IPS DF 6.9 (cell line): Measurements from ENCODE around the gene PODNL1.

Experiments
- DNase-seq: peaks from one replicate; pipeline ENCODE4 v3.0.0-alpha.2; 2013; ENCODE audit warnings: low read depth, low spot score
- H3K27ac ChIP-seq: one replicate; pipeline ENCODE4 v1.5.1; 2013; ENCODE audit warnings: low read length, control low read depth
- H3K27me3 ChIP-seq: 2 replicates; pipeline ENCODE4 v1.6.1; 2013; ENCODE audit warnings: mild to moderate bottlenecking, low read length; ENCODE audit not compliant: control insufficient read depth, insufficient read depth
- H3K36me3 ChIP-seq: 2 replicates; pipeline ENCODE4 v1.6.1; 2013; ENCODE audit warnings: low read length; ENCODE audit not compliant: control insufficient read depth, insufficient read depth
- H3K4me1 ChIP-seq: 2 replicates; pipeline ENCODE4 v1.6.1; 2013; ENCODE audit warnings: low read length; ENCODE audit not compliant: control insufficient read depth, insufficient read depth
- H3K4me3 ChIP-seq: 2 replicates; pipeline ENCODE4 v1.5.1; 2013; ENCODE audit warnings: mild to moderate bottlenecking, low read length
- H3K9me3 ChIP-seq: 2 replicates; pipeline ENCODE4 v1.6.1; 2013; ENCODE audit warnings: low read length, inconsistent platforms; ENCODE audit not compliant: control insufficient read depth, insufficient read depth
- WGBS: extraction: QIAGEN DNeasy Blood & Tissue Kit; methylation state at CpG from one replicate; pipeline ENCODE4 v1.1.7; 2013; ENCODE audit warnings: mixed read lengths, missing lambda C conversion rate; ENCODE audit not compliant: insufficient read length, insufficient coverage; 5-methylcytosine and 5-hydroxymethylcytosine counted together

Gene PODNL1

GRCh38 chr19:13937479-13938300, 527 bp downstream of the PODNL1 start:
- H3K36me3 ChIP-seq: peaks cover 2% of the 10 kb centered on the region; the same call in 1 of the 2 replicates
- DNase-seq: no peak
- H3K9me3 ChIP-seq: no peaks in the 10 kb centered on the region
- 100% methylated on average over 1 of the region's 29 CpGs for WGBS
- 0 out of 2 replicates have a peak, but pooled peaks cover 1% of the 10 kb centered on the region for H3K27me3 ChIP-seq
- peaks cover 12% of the 10 kb centered on the region for H3K4me1 ChIP-seq
- H3K4me3 ChIP-seq: no peak overlapping the region
- no peak overlapping the region for H3K27ac ChIP-seq

GRCh38 chr19:13935765-13936510, 2.3 kb downstream of the PODNL1 start:
- no peak for DNase-seq
- Histone ChIP-seq H3K27me3 (no peaks in the 10 kb centered on the region), H3K9me3 (no peaks in the 10 kb centered on the region), H3K36me3 (no peaks in the 10 kb centered on the region), H3K27ac (no peak overlapping the region), H3K4me1 (peaks cover 12% of the 10 kb centered on the region), H3K4me3 (no peak overlapping the region)
- WGBS: no CpG with 5 or more reads among the region's 22 CpGs

- no CpG with 5 or more reads among the region's 2 CpGs for WGBS
Observed at GRCh38 chr19:13934785-13935109, 3.5 kb downstream of the PODNL1 start.

GRCh38 chr19:13932911-13933393, 5.3 kb downstream of the PODNL1 start:
- Histone ChIP-seq H3K36me3 (peaks cover 7% of the 10 kb centered on the region; the same call in 1 of the 2 replicates), H3K27me3 (no peaks in the 10 kb centered on the region), H3K4me3 (no peak overlapping the region), H3K27ac (no peak overlapping the region), H3K9me3 (no peaks in the 10 kb centered on the region), H3K4me1 (peaks cover 10% of the 10 kb centered on the region; the same call in 1 of the 2 replicates)
- WGBS: no CpG with 5 or more reads among the region's 42 CpGs
- DNase-seq: no peak

More at GRCh38 chr19:13934785-13935109, 3.5 kb downstream of the PODNL1 start:
- Histone ChIP-seq H3K4me1 (peaks cover 12% of the 10 kb centered on the region), H3K27me3 (no peaks in the 10 kb centered on the region), H3K27ac (no peak overlapping the region), H3K9me3 (no peaks in the 10 kb centered on the region), H3K36me3 (peaks cover 3% of the 10 kb centered on the region; the same call in 1 of the 2 replicates), H3K4me3 (no peak overlapping the region)
- DNase-seq: no peak

GRCh38 chr19:13932149-13932637, 6.0 kb downstream of the PODNL1 start:
- H3K27me3 ChIP-seq: no peaks in the 10 kb centered on the region
- no peak for DNase-seq
- no peak overlapping the region for H3K27ac ChIP-seq
- peaks cover 11% of the 10 kb centered on the region; the same call in 1 of the 2 replicates for H3K36me3 ChIP-seq
- no peaks in the 10 kb centered on the region for H3K9me3 ChIP-seq
- H3K4me3 ChIP-seq: no peak overlapping the region
- H3K4me1 ChIP-seq: peaks cover 5% of the 10 kb centered on the region; the same call in 1 of the 2 replicates
- no CpG with 5 or more reads among the region's 6 CpGs for WGBS

- H3K36me3 ChIP-seq: peaks cover 15% of the 10 kb centered on the region
- peaks cover 5% of the 10 kb centered on the region; the same call in 1 of the 2 replicates for H3K4me1 ChIP-seq
- WGBS: no CpG with 5 or more reads among the region's 30 CpGs
- H3K4me3 ChIP-seq: no peak overlapping the region
- no peaks in the 10 kb centered on the region for H3K27me3 ChIP-seq
- no peak overlapping the region for H3K27ac ChIP-seq
- H3K9me3 ChIP-seq: no peaks in the 10 kb centered on the region
- DNase-seq: no peak
Observed at GRCh38 chr19:13931391-13932148, 6.6 kb downstream of the PODNL1 start.

- no CpG with 5 or more reads among the region's 17 CpGs for whole genome bisulfite sequencing
Observed at GRCh38 chr19:13930402-13930801, 7.8 kb downstream of the PODNL1 start.

GRCh38 chr19:13929956-13930355, 8.3 kb downstream of the PODNL1 start:
- no peaks in the 10 kb centered on the region for H3K27me3 ChIP-seq
- no CpG with 5 or more reads among the region's 17 CpGs for WGBS
- no peak overlapping the region for H3K4me3 ChIP-seq
- H3K4me1 ChIP-seq: no peaks in the 10 kb centered on the region; the same call in 1 of the 2 replicates
- H3K9me3 ChIP-seq: no peaks in the 10 kb centered on the region
- no peak for DNase-seq
- H3K36me3 ChIP-seq: peaks cover 15% of the 10 kb centered on the region
- no peak overlapping the region for H3K27ac ChIP-seq

More at GRCh38 chr19:13930402-13930801, 7.8 kb downstream of the PODNL1 start:
- Histone ChIP-seq H3K27me3 (no peaks in the 10 kb centered on the region), H3K4me3 (no peak overlapping the region), H3K27ac (no peak overlapping the region), H3K4me1 (no peaks in the 10 kb centered on the region; the same call in 1 of the 2 replicates), H3K9me3 (no peaks in the 10 kb centered on the region), H3K36me3 (peaks cover 15% of the 10 kb centered on the region)
- no peak for DNase-seq

- DNase-seq: no peak
- Histone ChIP-seq H3K36me3 (peaks cover 15% of the 10 kb centered on the region), H3K27me3 (no peaks in the 10 kb centered on the region), H3K4me1 (no peaks in the 10 kb centered on the region; the same call in 1 of the 2 replicates), H3K9me3 (no peaks in the 10 kb centered on the region), H3K4me3 (no peak overlapping the region), H3K27ac (no peak overlapping the region)
- WGBS: no CpG with 5 or more reads among the region's 12 CpGs
Observed at GRCh38 chr19:13929340-13929739, 8.9 kb downstream of the PODNL1 start.

- H3K9me3 ChIP-seq: no peaks in the 10 kb centered on the region
- no peak overlapping the region for H3K27ac ChIP-seq
- no peaks in the 10 kb centered on the region for H3K27me3 ChIP-seq
- H3K4me1 ChIP-seq: no peaks in the 10 kb centered on the region
- H3K36me3 ChIP-seq: peaks cover 20% of the 10 kb centered on the region
- WGBS: no CpG with 5 or more reads among the region's 8 CpGs
- H3K4me3 ChIP-seq: no peak overlapping the region
- DNase-seq: no peak
Observed at GRCh38 chr19:13926715-13927114, 11.5 kb downstream of the PODNL1 start.
